Lower leg skin (tissue), 3 donors: Measurements from ENCODE around the gene ALPG.

Experiments used
- CTCF ChIP-seq, 3 donors: fragments of 450-650 bp; IDR thresholded peaks; one replicate each; pipeline ENCODE4 v1.5.1; 2016; ENCODE audit warnings: antibody characterized with exemption in 3 of 3, mild to moderate bottlenecking in 3 of 3, moderate library complexity in 2 of 3
- POLR2A ChIP-seq, 2 donors: fragments of 450-650 bp; IDR thresholded peaks; one replicate each; pipeline ENCODE4 v1.6.1; 2016 to 2017; ENCODE audit warnings: antibody characterized with exemption in 2 of 2, mild to moderate bottlenecking in 1 of 2, moderate library complexity in 1 of 2

GRCh38 chr2:232439758-232440135 is 33.1 kb downstream of the ALPG start:
- TF ChIP-seq CTCF (IDR thresholded peaks at IDR 0.05): no peak
- TF ChIP-seq POLR2A (IDR thresholded peaks at IDR 0.05): no peak
